ENCODE measurements around the gene KCNH2. TPM values are rescaled to one million over a fixed set of nuclear protein-coding genes. Genes with fewer than 3 reads are reported as not detected.

KCNH2 gene
- total and polyA plus RNA-seq, 2 of the 13 experiments (the other 11 are each of a cell fraction or from before 2014, with no cell fraction given), result 0.09 to 0.11 TPM

GRCh38 chr7:151012031-151012692, 34.0 kb upstream of the KCNH2 start (continued):
- TF ChIP-seq TP53 (CRISPR knock-in tag; conservative IDR thresholded peaks at IDR 0.05) (no peak), ZNF850 (CRISPR knock-in tag; conservative IDR thresholded peaks at IDR 0.05) (no peak), ZZZ3 (CRISPR knock-in tag; IDR thresholded peaks at IDR 0.05; ENCODE audit: borderline replicate concordance) (no peak), NFAT5 (CRISPR knock-in tag; IDR thresholded peaks at IDR 0.05) (0 out of 2 replicates have a peak, but pooled peaks have one; percentile 39), ELF3 (CRISPR knock-in tag; IDR thresholded peaks at IDR 0.05) (peak; percentile 79), ATF4 (CRISPR knock-in tag; IDR thresholded peaks at IDR 0.05) (no peak), ZFX (CRISPR knock-in tag; IDR thresholded peaks at IDR 0.05; ENCODE audit: low read depth) (peak; percentile 70), DR1 (CRISPR knock-in tag; IDR thresholded peaks at IDR 0.05) (no peak), EED (CRISPR knock-in tag; IDR thresholded peaks at IDR 0.05) (no peak), ZFP36L2 (CRISPR knock-in tag; IDR thresholded peaks at IDR 0.05) (no peak), RAD51 (IDR thresholded peaks at IDR 0.05; ENCODE audit: borderline replicate concordance) (no peak), ETV6 (CRISPR knock-in tag; conservative IDR thresholded peaks at IDR 0.05) (no peak), LRRFIP1 (CRISPR knock-in tag; conservative IDR thresholded peaks at IDR 0.05) (no peak), PCBP1 (IDR thresholded peaks at IDR 0.05; ENCODE audit: borderline replicate concordance, low read depth, low read length) (no peak), ZNF280B (CRISPR knock-in tag; IDR thresholded peaks at IDR 0.05; ENCODE audit: borderline replicate concordance) (no peak), IKZF1 (IDR thresholded peaks at IDR 0.05) (no peak), YEATS2 (CRISPR knock-in tag; IDR thresholded peaks at IDR 0.05; ENCODE audit: borderline replicate concordance) (no peak), ZFP62 (CRISPR knock-in tag; IDR thresholded peaks at IDR 0.05) (no peak), CHD2 (IDR thresholded peaks at IDR 0.05; ENCODE audit: low read depth, low read length) (no peak), ZNF549 (CRISPR knock-in tag; IDR thresholded peaks at IDR 0.05) (no peak)

Data from HepG2 (cell line).